Neural cell (in vitro differentiated cells): Measurements from ENCODE around the gene RSPO4. TPM values are rescaled to one million over a fixed set of nuclear protein-coding genes. Genes with fewer than 3 reads are reported as not detected.

Experiments
- H2AFZ ChIP-seq: fragments of 200-600, 300-800 bp; sonication (generic), shearing (Covaris generic); 2 replicates; pipeline ENCODE4 v1.6.0; 2014; ENCODE audit warnings: low read depth, mild to moderate bottlenecking, antibody characterized with exemption, low read length, moderate library complexity
- H3F3A ChIP-seq: fragments of 200-600 bp; shearing (Covaris generic); 2 replicates; pipeline ENCODE4 v1.6.1; 2016; ENCODE audit warnings: mild to moderate bottlenecking, moderate library complexity, mixed read lengths, antibody characterized with exemption, low read length; ENCODE audit not compliant: insufficient read depth, poor library complexity, severe bottlenecking
- H3K27ac ChIP-seq: fragments of 200-600, 300-800 bp; sonication (generic), shearing (Covaris generic); 2 replicates; pipeline ENCODE4 v1.5.1; 2014; ENCODE audit warnings: mild to moderate bottlenecking, low read length, moderate library complexity
- H3K27me3 ChIP-seq: fragments of 300-800, 200-600 bp; sonication (generic), shearing (Covaris generic); 2 replicates; pipeline ENCODE4 v1.6.0; 2014; ENCODE audit warnings: mild to moderate bottlenecking, low read depth, low read length, moderate library complexity; ENCODE audit not compliant: insufficient read depth
- H3K36me3 ChIP-seq: fragments of 300-800, 200-600 bp; sonication (generic), shearing (Covaris generic); 2 replicates; pipeline ENCODE4 v1.5.1; 2014; ENCODE audit warnings: mild to moderate bottlenecking, antibody characterized with exemption, low read length, moderate library complexity; ENCODE audit not compliant: insufficient read depth
- H3K4me2 ChIP-seq: fragments of 300-800, 200-600 bp; sonication (generic), shearing (Covaris generic); 2 replicates; pipeline ENCODE4 v1.6.0; 2014; ENCODE audit warnings: mild to moderate bottlenecking, low read length
- H3K4me3 ChIP-seq: fragments of 300-800, 200-600 bp; sonication (generic), shearing (Covaris generic); 2 replicates; pipeline ENCODE4 v1.5.1; 2014; ENCODE audit warnings: mild to moderate bottlenecking, low read length, moderate library complexity
- H3K79me2 ChIP-seq: fragments of 200-600 bp; shearing (Covaris generic); replicated peaks from 2 replicates; pipeline ENCODE4 v1.6.0; 2014; ENCODE audit warnings: mild to moderate bottlenecking, low read length, moderate library complexity; ENCODE audit not compliant: insufficient read depth
- H3K9ac ChIP-seq: fragments of 300-800, 200-600 bp; sonication (generic), shearing (Covaris generic); 2 replicates; pipeline ENCODE4 v1.6.1; 2016; ENCODE audit warnings: mild to moderate bottlenecking, low read length, mixed read lengths
- H3K9me2 ChIP-seq: fragments of 200-600 bp; shearing (Covaris generic); 2 replicates; pipeline ENCODE4 v1.6.1; 2016; ENCODE audit warnings: mild to moderate bottlenecking, low read length, mixed read lengths; ENCODE audit not compliant: insufficient read depth
- H3K9me3 ChIP-seq: fragments of 200-600, 300-800 bp; sonication (generic), shearing (Covaris generic); 2 replicates; pipeline ENCODE4 v1.6.1; 2016; ENCODE audit warnings: mild to moderate bottlenecking, mixed run types, low read length, moderate library complexity, mixed read lengths
- H4K20me1 ChIP-seq: fragments of 200-600 bp; shearing (Covaris generic); 2 replicates; pipeline ENCODE4 v1.6.1; 2016; ENCODE audit warnings: mild to moderate bottlenecking, mixed run types; ENCODE audit not compliant: insufficient read depth
- EP300 ChIP-seq: fragments of 450-650 bp; conservative IDR thresholded peaks from 2 replicates; pipeline ENCODE4 v1.6.1; 2014; ENCODE audit warnings: antibody characterized with exemption, mild to moderate bottlenecking, moderate library complexity; ENCODE audit not compliant: poor library complexity, severe bottlenecking
- EZH2 ChIP-seq: fragments of 200-600, 300-800 bp; shearing (Covaris generic), sonication (generic); IDR thresholded peaks from 2 replicates; pipeline ENCODE4 v1.6.1; 2014; ENCODE audit warnings: antibody characterized with exemption, low read length, borderline replicate concordance, mild to moderate bottlenecking; ENCODE audit not compliant: insufficient read depth, poor library complexity, severe bottlenecking
- MXI1 ChIP-seq: fragments of 450-650 bp; conservative IDR thresholded peaks from 2 replicates; pipeline ENCODE4 v1.6.1; 2014; ENCODE audit warnings: antibody characterized with exemption, mild to moderate bottlenecking; ENCODE audit not compliant: poor library complexity, severe bottlenecking
- POLR2AphosphoS5 ChIP-seq: IDR thresholded peaks from 2 replicates; pipeline ENCODE4 v1.6.1; 2012
- RAD21 ChIP-seq: fragments of 450-650 bp; conservative IDR thresholded peaks from 2 replicates; pipeline ENCODE4 v1.6.1; 2014; ENCODE audit warnings: antibody characterized with exemption, mild to moderate bottlenecking, moderate library complexity
- REST ChIP-seq: IDR thresholded peaks from 2 replicates; pipeline ENCODE4 v1.6.1; 2012; ENCODE audit warnings: borderline replicate concordance
- SMC3 ChIP-seq: fragments of 450-650 bp; conservative IDR thresholded peaks from 2 replicates; pipeline ENCODE4 v1.6.1; 2014; ENCODE audit warnings: antibody characterized with exemption, mild to moderate bottlenecking, moderate library complexity; ENCODE audit not compliant: poor library complexity
- TAF1 ChIP-seq: IDR thresholded peaks from 2 replicates; pipeline ENCODE4 v1.6.1; 2012; ENCODE audit warnings: low read depth
- polyA plus RNA-seq: library from polyadenylated mRNA; depleted of rRNA; stranded (reverse); fragments of >200 nt; gene quantifications from 2 replicates; pipeline ENCODE4 v1.2.3, GENCODE V29; 2014
- TF ChIP-seq, protein P1 (sequence below): fragments of 450-650 bp; IDR thresholded peaks from 2 replicates; pipeline ENCODE4 v1.5.1; 2014; ENCODE audit warnings: antibody characterized with exemption, mild to moderate bottlenecking, moderate library complexity; ENCODE audit not compliant: poor library complexity, severe bottlenecking

The RSPO4 gene
- polyA plus RNA-seq, 1 donor from 2014 or later = 0.19 TPM

GRCh38 chr20:992801-993535 is 9.1 kb downstream of the RSPO4 start:
- no peak overlapping the region for H3K27ac ChIP-seq
- H3K27me3 ChIP-seq = no peaks in the 10 kb centered on the region
- H3K4me3 ChIP-seq = no peak overlapping the region
- H4K20me1 ChIP-seq = no peaks in the 10 kb centered on the region
- no peak overlapping the region for H3K9ac ChIP-seq
- H3K36me3 ChIP-seq = no peaks in the 10 kb centered on the region
- no peaks in the 10 kb centered on the region for H3F3A ChIP-seq
- no peaks in the 10 kb centered on the region for H3K9me3 ChIP-seq
- H3K79me2 ChIP-seq = no peaks in the 10 kb centered on the region
- H3K4me2 ChIP-seq = no peak overlapping the region
- H3K9me2 ChIP-seq = no peaks in the 10 kb centered on the region
- H2AFZ ChIP-seq = no peak overlapping the region
- no peak for TF ChIP-seq TAF1
- TF ChIP-seq EZH2 = no peak
- no peak for TF ChIP-seq EP300
- no peak for TF ChIP-seq REST
- no peak for TF ChIP-seq SMC3
- TF ChIP-seq MXI1 = no peak
- no peak for TF ChIP-seq POLR2AphosphoS5

- Histone ChIP-seq H4K20me1 (no peaks in the 10 kb centered on the region), H3K36me3 (no peaks in the 10 kb centered on the region), H3K9ac (no peak overlapping the region), H3K27ac (no peak overlapping the region), H3F3A (no peaks in the 10 kb centered on the region), H3K4me2 (no peak overlapping the region), H3K4me3 (no peak overlapping the region), H3K27me3 (no peaks in the 10 kb centered on the region), H3K9me3 (no peaks in the 10 kb centered on the region), H3K79me2 (no peaks in the 10 kb centered on the region), H3K9me2 (no peaks in the 10 kb centered on the region), H2AFZ (no peak overlapping the region)
- TF ChIP-seq EZH2 (no peak), MXI1 (no peak)
Observed at GRCh38 chr20:991850-992249, 10.3 kb downstream of the RSPO4 start.

- Histone ChIP-seq H3F3A (no peaks in the 10 kb centered on the region), H3K4me2 (no peak overlapping the region), H3K9ac (no peak overlapping the region), H3K9me2 (no peaks in the 10 kb centered on the region), H3K27ac (no peak overlapping the region), H3K27me3 (no peaks in the 10 kb centered on the region), H3K79me2 (no peaks in the 10 kb centered on the region), H2AFZ (no peak overlapping the region), H3K9me3 (no peaks in the 10 kb centered on the region), H3K4me3 (no peak overlapping the region), H4K20me1 (no peaks in the 10 kb centered on the region), H3K36me3 (no peaks in the 10 kb centered on the region)
- TF ChIP-seq REST (no peak), TAF1 (no peak), RAD21 (no peak), POLR2AphosphoS5 (no peak), EP300 (no peak), SMC3 (no peak), EZH2 (no peak)
- TF ChIP-seq, protein P1, sequence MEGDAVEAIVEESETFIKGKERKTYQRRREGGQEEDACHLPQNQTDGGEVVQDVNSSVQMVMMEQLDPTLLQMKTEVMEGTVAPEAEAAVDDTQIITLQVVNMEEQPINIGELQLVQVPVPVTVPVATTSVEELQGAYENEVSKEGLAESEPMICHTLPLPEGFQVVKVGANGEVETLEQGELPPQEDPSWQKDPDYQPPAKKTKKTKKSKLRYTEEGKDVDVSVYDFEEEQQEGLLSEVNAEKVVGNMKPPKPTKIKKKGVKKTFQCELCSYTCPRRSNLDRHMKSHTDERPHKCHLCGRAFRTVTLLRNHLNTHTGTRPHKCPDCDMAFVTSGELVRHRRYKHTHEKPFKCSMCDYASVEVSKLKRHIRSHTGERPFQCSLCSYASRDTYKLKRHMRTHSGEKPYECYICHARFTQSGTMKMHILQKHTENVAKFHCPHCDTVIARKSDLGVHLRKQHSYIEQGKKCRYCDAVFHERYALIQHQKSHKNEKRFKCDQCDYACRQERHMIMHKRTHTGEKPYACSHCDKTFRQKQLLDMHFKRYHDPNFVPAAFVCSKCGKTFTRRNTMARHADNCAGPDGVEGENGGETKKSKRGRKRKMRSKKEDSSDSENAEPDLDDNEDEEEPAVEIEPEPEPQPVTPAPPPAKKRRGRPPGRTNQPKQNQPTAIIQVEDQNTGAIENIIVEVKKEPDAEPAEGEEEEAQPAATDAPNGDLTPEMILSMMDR = no peak
Observed at GRCh38 chr20:990293-990959, 11.7 kb downstream of the RSPO4 start.
